GM12878 (cell line): ENCODE results near the gene BRD2. TPM values are rescaled to one million over a fixed set of nuclear protein-coding genes. Genes with fewer than 3 reads are reported as not detected.

Experiments used
- ATAC-seq: fragments of 200-7000 bp; cut with Tn5 transposase; 3 replicates; pipeline ENCODE4 v1.9.1; 2020; ENCODE audit warnings: mild to moderate bottlenecking, moderate library complexity
- BruUV-seq: library from RNA; stranded (reverse); fragments of 400-500 nt; replicated peaks from 2 replicates; lab custom pipeline; 2021; lab: Mats Ljungman, UMichigan
- CTCF ChIA-PET: fragments of 300-600 bp; sonication (Branson Sonifier 250); formaldehyde crosslinking; extraction: SDS; loops from one replicate; lab custom pipeline; 2021; ENCODE audit warnings: inconsistent platforms; lab: Yijun Ruan, JAX
- POLR2A ChIA-PET: fragments of 350-600 bp; formaldehyde crosslinking; extraction: SDS; loops from one replicate; lab custom pipeline; 2021; ENCODE audit warnings: inconsistent platforms; lab: Charles Lee
- RAD21 ChIA-PET: fragments of 300-600 bp; sonication (Branson Sonifier 250); formaldehyde crosslinking; loops from one replicate; lab custom pipeline; 2023; ENCODE audit warnings: antibody characterized with exemption; ENCODE audit not compliant: unreplicated experiment; lab: Charles Lee
- SMC1A ChIA-PET: fragments of 300-600 bp; sonication (Branson Sonifier 250); formaldehyde crosslinking; loops from one replicate; lab custom pipeline; 2023; ENCODE audit not compliant: unreplicated experiment, uncharacterized antibody; lab: Charles Lee
- DNase-seq: peaks from one replicate; pipeline ENCODE4 v3.0.0-alpha.2; 2011; ENCODE audit warnings: low read depth, low spot score
- FAIRE-seq: peaks from 3 replicates; lab custom pipeline; 2011; peaks lifted over from hg19 to GRCh38; lab: Jason Lieb, UNC
- H2AFZ ChIP-seq: 2 replicates; pipeline ENCODE4 v1.6.0; 2011; ENCODE audit warnings: low read depth, low read length, control low read depth; ENCODE audit not compliant: control insufficient read depth
- H3K27ac ChIP-seq: 2 replicates; pipeline ENCODE4 v1.5.1; 2011; ENCODE audit warnings: control low read depth; ENCODE audit not compliant: control insufficient read depth, insufficient read depth
- H3K27me3 ChIP-seq, 2 experiments: replicated peaks in 1 of 2; 2 replicates each; pipeline versions ENCODE4 v1.6.0 to v1.6.1; 2011; ENCODE audit warnings: low read length in 1 of 2; ENCODE audit not compliant: control insufficient read depth in 2 of 2, insufficient read depth in 2 of 2
- H3K36me3 ChIP-seq, 2 experiments: 2 replicates each; pipeline ENCODE4 v1.5.1; 2011; ENCODE audit warnings: low read length in 1 of 2; ENCODE audit not compliant: control insufficient read depth in 2 of 2, insufficient read depth in 2 of 2
- H3K4me1 ChIP-seq: 2 replicates; pipeline ENCODE4 v1.6.1; 2011; ENCODE audit warnings: mild to moderate bottlenecking, low read length, moderate library complexity, mixed read lengths; ENCODE audit not compliant: control insufficient read depth, insufficient read depth
- H3K4me2 ChIP-seq: 2 replicates; pipeline ENCODE4 v1.6.0; 2011; ENCODE audit warnings: control low read depth; ENCODE audit not compliant: control insufficient read depth, insufficient read depth
- H3K4me3 ChIP-seq: fragments of 200-600 bp; sonication (generic); 2 replicates; pipeline ENCODE4 v1.5.1; 2016
- H3K79me2 ChIP-seq: 2 replicates; pipeline ENCODE4 v1.6.0; 2011; ENCODE audit warnings: low read length; ENCODE audit not compliant: control insufficient read depth, insufficient read depth
- H3K9ac ChIP-seq: 2 replicates; pipeline ENCODE4 v1.8.0; 2011; ENCODE audit warnings: low read length, control low read depth, mixed read lengths; ENCODE audit not compliant: control insufficient read depth, insufficient read depth
- H3K9me3 ChIP-seq: replicated peaks from 3 replicates; pipeline ENCODE4 v1.5.1; 2011; ENCODE audit warnings: mild to moderate bottlenecking, low read length; ENCODE audit not compliant: control insufficient read depth, insufficient read depth
- H4K20me1 ChIP-seq: 2 replicates; pipeline ENCODE4 v1.6.0; 2011; ENCODE audit not compliant: control insufficient read depth, insufficient read depth
- ATF7 ChIP-seq: fragments of 450-650 bp; IDR thresholded peaks from 2 replicates; pipeline ENCODE4 v1.6.1; 2016; ENCODE audit warnings: low read depth, mild to moderate bottlenecking
- CBX5 ChIP-seq: sonication (generic); IDR thresholded peaks from 2 replicates; pipeline ENCODE4 v1.6.1; 2016; ENCODE audit warnings: low read depth, moderate library complexity, mild to moderate bottlenecking, inconsistent platforms
- CTCF ChIP-seq, 3 experiments: IDR thresholded peaks in 2 of 3; conservative IDR thresholded peaks in 1 of 3; 2 replicates each; pipeline ENCODE4 v1.5.1; 2011; ENCODE audit warnings: low read depth in 3 of 3, low read length in 3 of 3, mild to moderate bottlenecking in 3 of 3, control low read depth in 2 of 3, moderate library complexity in 2 of 3, inconsistent platforms in 1 of 3, mixed read lengths in 1 of 3; ENCODE audit not compliant: control insufficient read depth in 2 of 3, insufficient read depth in 1 of 3; ENCODE audit errors: extremely low read depth in 1 of 3
- E2F4 ChIP-seq: IDR thresholded peaks from 2 replicates; pipeline ENCODE4 v1.6.1; 2012; ENCODE audit warnings: low read depth, low read length, improper control_type of control experiment
- EED ChIP-seq: sonication (generic); IDR thresholded peaks from 2 replicates; pipeline ENCODE4 v1.6.1; 2016; ENCODE audit warnings: antibody characterized with exemption, low read depth
- IKZF1 ChIP-seq: fragments of 450-650 bp; conservative IDR thresholded peaks from 2 replicates; pipeline ENCODE4 v1.6.1; 2017; ENCODE audit warnings: antibody characterized with exemption, mild to moderate bottlenecking
- NFIC ChIP-seq: IDR thresholded peaks from 2 replicates; pipeline ENCODE4 v1.6.1; 2012; ENCODE audit warnings: low read depth, mild to moderate bottlenecking, inconsistent platforms, low read length, moderate library complexity
- PKNOX1 ChIP-seq: fragments of 450-650 bp; IDR thresholded peaks from 2 replicates; pipeline ENCODE4 v1.6.1; 2016; ENCODE audit warnings: mild to moderate bottlenecking
- RCOR1 ChIP-seq: conservative IDR thresholded peaks from 2 replicates; pipeline ENCODE4 v1.6.1; 2012; ENCODE audit warnings: low read depth, low read length, improper control_type of control experiment
- RUNX3 ChIP-seq: IDR thresholded peaks from 2 replicates; pipeline ENCODE4 v1.6.1; 2012; ENCODE audit warnings: low read length, inconsistent platforms
- SMARCA5 ChIP-seq: fragments of 450-650 bp; IDR thresholded peaks from 2 replicates; pipeline ENCODE4 v1.6.1; 2017; ENCODE audit warnings: mild to moderate bottlenecking
- SMC3 ChIP-seq: IDR thresholded peaks from 2 replicates; pipeline ENCODE4 v1.6.1; 2011; ENCODE audit warnings: low read length, improper control_type of control experiment, borderline replicate concordance
- ZBTB40 ChIP-seq: fragments of 450-650 bp; IDR thresholded peaks from 2 replicates; pipeline ENCODE4 v1.6.1; 2016; ENCODE audit warnings: mild to moderate bottlenecking, moderate library complexity, borderline replicate concordance
- WGBS: methylation state at CpG from one replicate; pipeline ENCODE4 v1.1.6; 2016; ENCODE audit warnings: low lambda C conversion rate; ENCODE audit not compliant: insufficient replicate concordance, insufficient coverage; ENCODE audit errors: missing lambda C conversion rate; 5-methylcytosine and 5-hydroxymethylcytosine counted together
- in situ Hi-C: fragments of 300-500 bp; cut with MboI; formaldehyde crosslinking; loops from 9 replicates; pipeline ENCODE4 v1.14.3; 2018; ENCODE audit warnings: mixed read lengths
- intact Hi-C: fragments of 100-400 bp; cut with micrococcal nuclease; formaldehyde crosslinking; loops from one replicate; pipeline ENCODE4 v1.14.2; 2022; ENCODE audit not compliant: unreplicated experiment
- polyA plus RNA-seq, 11 experiments: library from polyadenylated mRNA; depleted of rRNA in 4 of 11; unstranded in 6 of 11; stranded (reverse) in 5 of 11; fragments of >200 nt; fragmentation: Nextera tagmentation in 4 of 11; fragmentation: Illumina TruSeq in 1 of 11; extraction: Ambion mirVana in 4 of 11; extraction: Trizol in 1 of 11; gene quantifications; 1 replicate in 1 of 11; 2 replicates in 10 of 11; pipeline versions ENCODE4 v1.2.1 to v1.2.3, GENCODE V29; 2011 to 2016; ENCODE audit warnings: inconsistent platforms in 2 of 11, missing spikeins in 2 of 11, low read depth in 1 of 11
- total RNA-seq, 4 experiments: library from RNA; depleted of rRNA in 3 of 4; stranded (reverse); fragments of >200 nt in 3 of 4; fragmentation: Illumina TruSeq in 1 of 4; extraction: Trizol in 1 of 4; gene quantifications; 2 replicates each; pipeline versions ENCODE4 v1.2.1 to v1.2.3, GENCODE V29; 2013 to 2021

BRD2 gene
- total and polyA plus RNA-seq, 10 of the 15 experiments (the other 5 are each of a cell fraction or from before 2014, with no cell fraction given) = 32.2 to 239 (median 139) TPM

- no peak overlapping the region for H3K4me3 ChIP-seq
- ATAC-seq (peak; percentile 8), FAIRE-seq (no peak), DNase-seq (no peak)
- H2AFZ ChIP-seq = no peak overlapping the region; the same call in 1 of the 2 replicates
- H3K27me3 ChIP-seq = no peaks in the 10 kb centered on the region
- CTCF ChIA-PET = interaction anchor here (0.6 to 13.5 kb wide), 28 partner anchors 11 to 612 kb away, joined by 3 to 532 read pairs (median 6); partner anchors contain the start of genes BRD2, HLA-DMB, HLA-DPA1 and PSMB9
- no peaks in the 10 kb centered on the region for H4K20me1 ChIP-seq
- H3K36me3 ChIP-seq = no peaks in the 10 kb centered on the region; a peak in 2 of 4 replicates
- POLR2A ChIA-PET = interaction anchor here (0.6 to 13.5 kb wide), 19 partner anchors 8 to 1031 kb away, joined by 3 to 486 read pairs (median 5); partner anchors contain the start of genes BRD2, HLA-DMB, PSMB9 and TAP1
- in situ Hi-C loops (loop anchor here (25.0 kb wide), 2 partner anchors 1393 to 1707 kb away; partner anchors contain the start of gene LTA), intact Hi-C loops (no loop called here)
- no peak overlapping the region for H3K9ac ChIP-seq
- RAD21 ChIA-PET = interaction anchor here (0.6 to 8.3 kb wide), 14 partner anchors 13 to 117 kb away, joined by 3 to 224 read pairs (median 16); partner anchors contain the start of genes BRD2, HLA-DMB, PSMB9 and TAP1
- H3K4me1 ChIP-seq = peaks cover 28% of the 10 kb centered on the region
- SMC1A ChIA-PET = interaction anchor here (1.0 to 11.3 kb wide), 15 partner anchors 15 to 116 kb away, joined by 3 to 354 read pairs (median 6); partner anchors contain the start of genes BRD2, HLA-DMB, TAP1 and TAP2
- peak overlapping the region; percentile 60 for H3K4me2 ChIP-seq
- 9% methylated on average over 3 of the region's 3 CpGs for WGBS
- no TSS peak for BruUV-seq
- H3K9me3 ChIP-seq = no peaks in the 10 kb centered on the region
- H3K27ac ChIP-seq = peak overlapping the region; percentile 51
- peaks cover 25% of the 10 kb centered on the region for H3K79me2 ChIP-seq
- TF ChIP-seq IKZF1 (peak; percentile 68), PKNOX1 (peak; percentile 56; the same call in 1 of the 2 replicates), NFIC (peak; percentile 44; the same call in 1 of the 2 replicates), RUNX3 (peak; percentile 28; the same call in 1 of the 2 replicates), CTCF (IDR thresholded peaks at IDR 0.05 in 2 of 3, conservative IDR thresholded peaks at IDR 0.05 in 1 of 3; ENCODE audit: control insufficient read depth in 2 of 3, extremely low read depth in 1 of 3, insufficient read depth in 1 of 3, low read depth in 3 of 3, low read length in 3 of 3) (peak; percentile 40 to 62 (median 53)), ATF7 (peak; percentile 11; the same call in 1 of the 2 replicates), RCOR1 (0 out of 2 replicates have a peak, but pooled peaks have one; percentile 46), SMC3 (peak; percentile 37; the same call in 1 of the 2 replicates), E2F4 (no peak), SMARCA5 (peak; percentile 62), CBX5 (0 out of 2 replicates have a peak, but pooled peaks have one; percentile 32), ZBTB40 (no peak), EED (peak; percentile 60; the same call in 1 of the 2 replicates)
Observed at GRCh38 chr6:32954986-32955802, 13.2 kb upstream of the BRD2 start.
